ENCODE results near the gene PDLIM5. TPM values are rescaled to one million over a fixed set of nuclear protein-coding genes. Genes with fewer than 3 reads are reported as not detected.
A peak's percentile ranks its signal among the peaks of the same experiment; 100 is the strongest.

PDLIM5 gene
- total RNA-seq, 1 donor from 2014 or later: 311 TPM

- peaks cover 0 to 2% (median 1%) of the 10 kb centered on the region in 3 donors for H3K36me3 ChIP-seq (ENCODE audit: control insufficient read depth in 3 of 3, insufficient read depth in 3 of 3, low read length in 3 of 3)
- H3K9me3 ChIP-seq (ENCODE audit: control insufficient read depth in 3 of 3, low read length in 3 of 3): no peaks in the 10 kb centered on the region
- H3K27me3 ChIP-seq (ENCODE audit: control insufficient read depth in 3 of 3, insufficient read depth in 3 of 3, low read length in 3 of 3): no peaks in the 10 kb centered on the region
- H3K4me1 ChIP-seq (ENCODE audit: control insufficient read depth in 3 of 3, insufficient read depth in 3 of 3, low read length in 3 of 3): peaks cover 44 to 57% (median 51%) of the 10 kb centered on the region in 3 donors
- peak overlapping the region; percentile 29 for H3K27ac ChIP-seq (ENCODE audit: low read depth, low read length)
- H3K9ac ChIP-seq (ENCODE audit: low read depth in 1 of 3, low read length in 3 of 3): no peak overlapping the region
- H3K4me3 ChIP-seq (ENCODE audit: low read length in 3 of 3): no peak overlapping the region
Observed at GRCh38 chr4:94537921-94538628, 86.3 kb downstream of the PDLIM5 start.

- no peaks in the 10 kb centered on the region for H3K27me3 ChIP-seq (ENCODE audit: control insufficient read depth in 3 of 3, insufficient read depth in 3 of 3, low read length in 3 of 3)
- no peak overlapping the region for H3K9ac ChIP-seq (ENCODE audit: low read depth in 1 of 3, low read length in 3 of 3)
- no peak overlapping the region for H3K27ac ChIP-seq (ENCODE audit: low read depth, low read length)
- H3K36me3 ChIP-seq (ENCODE audit: control insufficient read depth in 3 of 3, insufficient read depth in 3 of 3, low read length in 3 of 3): peaks cover 0 to 2% (median 1%) of the 10 kb centered on the region in 3 donors
- peaks cover 33 to 44% (median 40%) of the 10 kb centered on the region in 3 donors for H3K4me1 ChIP-seq (ENCODE audit: control insufficient read depth in 3 of 3, insufficient read depth in 3 of 3, low read length in 3 of 3)
- H3K9me3 ChIP-seq (ENCODE audit: control insufficient read depth in 3 of 3, low read length in 3 of 3): no peaks in the 10 kb centered on the region
- no peak overlapping the region for H3K4me3 ChIP-seq (ENCODE audit: low read length in 3 of 3)
Observed at GRCh38 chr4:94540476-94540875, 88.7 kb downstream of the PDLIM5 start.

- H3K27ac ChIP-seq (ENCODE audit: low read depth, low read length): no peak overlapping the region
- no peak overlapping the region for H3K9ac ChIP-seq (ENCODE audit: low read depth in 1 of 3, low read length in 3 of 3)
- H3K27me3 ChIP-seq (ENCODE audit: control insufficient read depth in 3 of 3, insufficient read depth in 3 of 3, low read length in 3 of 3): no peaks in the 10 kb centered on the region
- H3K36me3 ChIP-seq (ENCODE audit: control insufficient read depth in 3 of 3, insufficient read depth in 3 of 3, low read length in 3 of 3): peaks cover 1 to 6% (median 2%) of the 10 kb centered on the region in 3 donors
- no peaks in the 10 kb centered on the region for H3K9me3 ChIP-seq (ENCODE audit: control insufficient read depth in 3 of 3, low read length in 3 of 3)
- H3K4me3 ChIP-seq (ENCODE audit: low read length in 3 of 3): no peak overlapping the region
- peaks cover 13 to 40% (median 19%) of the 10 kb centered on the region in 3 donors for H3K4me1 ChIP-seq (ENCODE audit: control insufficient read depth in 3 of 3, insufficient read depth in 3 of 3, low read length in 3 of 3)
Observed at GRCh38 chr4:94544811-94545210, 93.1 kb downstream of the PDLIM5 start.

- peaks cover 13 to 38% (median 19%) of the 10 kb centered on the region in 3 donors for H3K4me1 ChIP-seq (ENCODE audit: control insufficient read depth in 3 of 3, insufficient read depth in 3 of 3, low read length in 3 of 3)
- no peaks in the 10 kb centered on the region for H3K27me3 ChIP-seq (ENCODE audit: control insufficient read depth in 3 of 3, insufficient read depth in 3 of 3, low read length in 3 of 3)
- no peaks in the 10 kb centered on the region for H3K9me3 ChIP-seq (ENCODE audit: control insufficient read depth in 3 of 3, low read length in 3 of 3)
- H3K36me3 ChIP-seq (ENCODE audit: control insufficient read depth in 3 of 3, insufficient read depth in 3 of 3, low read length in 3 of 3): peaks cover 2 to 6% (median 3%) of the 10 kb centered on the region in 3 donors
- H3K9ac ChIP-seq (ENCODE audit: low read depth in 1 of 3, low read length in 3 of 3): no peak overlapping the region
- no peak overlapping the region for H3K4me3 ChIP-seq (ENCODE audit: low read length in 3 of 3)
- H3K27ac ChIP-seq (ENCODE audit: low read depth, low read length): peak overlapping the region; percentile 7
Observed at GRCh38 chr4:94545296-94545695, 93.6 kb downstream of the PDLIM5 start.

- H3K9ac ChIP-seq (ENCODE audit: low read depth in 1 of 3, low read length in 3 of 3): no peak overlapping the region
- H3K27ac ChIP-seq (ENCODE audit: low read depth, low read length): peak overlapping the region; percentile 2
- no peaks in the 10 kb centered on the region for H3K9me3 ChIP-seq (ENCODE audit: control insufficient read depth in 3 of 3, low read length in 3 of 3)
- H3K4me1 ChIP-seq (ENCODE audit: control insufficient read depth in 3 of 3, insufficient read depth in 3 of 3, low read length in 3 of 3): peaks cover 14 to 31% (median 19%) of the 10 kb centered on the region in 3 donors
- no peaks in the 10 kb centered on the region for H3K27me3 ChIP-seq (ENCODE audit: control insufficient read depth in 3 of 3, insufficient read depth in 3 of 3, low read length in 3 of 3)
- H3K36me3 ChIP-seq (ENCODE audit: control insufficient read depth in 3 of 3, insufficient read depth in 3 of 3, low read length in 3 of 3): peaks cover 0 to 11% (median 4%) of the 10 kb centered on the region in 3 donors
- no peak overlapping the region for H3K4me3 ChIP-seq (ENCODE audit: low read length in 3 of 3)
Observed at GRCh38 chr4:94546949-94547348, 95.2 kb downstream of the PDLIM5 start.

GRCh38 chr4:94548571-94548970 is 96.8 kb downstream of the PDLIM5 start:
- Histone ChIP-seq H3K36me3 (ENCODE audit: control insufficient read depth in 3 of 3, insufficient read depth in 3 of 3, low read length in 3 of 3) (peaks cover 0 to 11% (median 4%) of the 10 kb centered on the region in 3 donors), H3K27me3 (ENCODE audit: control insufficient read depth in 3 of 3, insufficient read depth in 3 of 3, low read length in 3 of 3) (no peaks in the 10 kb centered on the region), H3K4me3 (ENCODE audit: low read length in 3 of 3) (no peak overlapping the region), H3K4me1 (ENCODE audit: control insufficient read depth in 3 of 3, insufficient read depth in 3 of 3, low read length in 3 of 3) (peaks cover 14 to 31% (median 19%) of the 10 kb centered on the region in 3 donors), H3K27ac (ENCODE audit: low read depth, low read length) (peak overlapping the region; percentile 64), H3K9ac (ENCODE audit: low read depth in 1 of 3, low read length in 3 of 3) (no peak overlapping the region), H3K9me3 (ENCODE audit: control insufficient read depth in 3 of 3, low read length in 3 of 3) (no peaks in the 10 kb centered on the region)

GRCh38 chr4:94550352-94550751 is 98.6 kb downstream of the PDLIM5 start:
- peaks cover 0 to 11% (median 5%) of the 10 kb centered on the region in 3 donors for H3K36me3 ChIP-seq (ENCODE audit: control insufficient read depth in 3 of 3, insufficient read depth in 3 of 3, low read length in 3 of 3)
- H3K27ac ChIP-seq (ENCODE audit: low read depth, low read length): no peak overlapping the region
- no peak overlapping the region for H3K9ac ChIP-seq (ENCODE audit: low read depth in 1 of 3, low read length in 3 of 3)
- no peaks in the 10 kb centered on the region for H3K9me3 ChIP-seq (ENCODE audit: control insufficient read depth in 3 of 3, low read length in 3 of 3)
- no peaks in the 10 kb centered on the region for H3K27me3 ChIP-seq (ENCODE audit: control insufficient read depth in 3 of 3, insufficient read depth in 3 of 3, low read length in 3 of 3)
- H3K4me3 ChIP-seq (ENCODE audit: low read length in 3 of 3): no peak overlapping the region
- H3K4me1 ChIP-seq (ENCODE audit: control insufficient read depth in 3 of 3, insufficient read depth in 3 of 3, low read length in 3 of 3): peaks cover 11 to 20% (median 11%) of the 10 kb centered on the region in 3 donors

- Histone ChIP-seq H3K4me1 (ENCODE audit: control insufficient read depth in 3 of 3, insufficient read depth in 3 of 3, low read length in 3 of 3) (peaks cover 9 to 19% (median 11%) of the 10 kb centered on the region in 3 donors), H3K9ac (ENCODE audit: low read depth in 1 of 3, low read length in 3 of 3) (no peak overlapping the region), H3K36me3 (ENCODE audit: control insufficient read depth in 3 of 3, insufficient read depth in 3 of 3, low read length in 3 of 3) (peaks cover 0 to 11% (median 5%) of the 10 kb centered on the region in 3 donors), H3K27ac (ENCODE audit: low read depth, low read length) (no peak overlapping the region), H3K27me3 (ENCODE audit: control insufficient read depth in 3 of 3, insufficient read depth in 3 of 3, low read length in 3 of 3) (no peaks in the 10 kb centered on the region), H3K9me3 (ENCODE audit: control insufficient read depth in 3 of 3, low read length in 3 of 3) (no peaks in the 10 kb centered on the region), H3K4me3 (ENCODE audit: low read length in 3 of 3) (no peak overlapping the region)
Observed at GRCh38 chr4:94550851-94551250, 99.1 kb downstream of the PDLIM5 start.

GRCh38 chr4:94551643-94552564 is 100.2 kb downstream of the PDLIM5 start:
- Histone ChIP-seq H3K27me3 (ENCODE audit: control insufficient read depth in 3 of 3, insufficient read depth in 3 of 3, low read length in 3 of 3) (no peaks in the 10 kb centered on the region), H3K9me3 (ENCODE audit: control insufficient read depth in 3 of 3, low read length in 3 of 3) (no peaks in the 10 kb centered on the region), H3K4me1 (ENCODE audit: control insufficient read depth in 3 of 3, insufficient read depth in 3 of 3, low read length in 3 of 3) (peaks cover 6 to 19% (median 11%) of the 10 kb centered on the region in 3 donors), H3K27ac (ENCODE audit: low read depth, low read length) (no peak overlapping the region), H3K9ac (ENCODE audit: low read depth in 1 of 3, low read length in 3 of 3) (no peak overlapping the region), H3K4me3 (ENCODE audit: low read length in 3 of 3) (no peak overlapping the region), H3K36me3 (ENCODE audit: control insufficient read depth in 3 of 3, insufficient read depth in 3 of 3, low read length in 3 of 3) (peaks cover 0 to 11% (median 5%) of the 10 kb centered on the region in 3 donors)

Data from skeletal muscle tissue (tissue), 4 donors.